ENCODE measurements around the gene TIFAB.

DNA sequence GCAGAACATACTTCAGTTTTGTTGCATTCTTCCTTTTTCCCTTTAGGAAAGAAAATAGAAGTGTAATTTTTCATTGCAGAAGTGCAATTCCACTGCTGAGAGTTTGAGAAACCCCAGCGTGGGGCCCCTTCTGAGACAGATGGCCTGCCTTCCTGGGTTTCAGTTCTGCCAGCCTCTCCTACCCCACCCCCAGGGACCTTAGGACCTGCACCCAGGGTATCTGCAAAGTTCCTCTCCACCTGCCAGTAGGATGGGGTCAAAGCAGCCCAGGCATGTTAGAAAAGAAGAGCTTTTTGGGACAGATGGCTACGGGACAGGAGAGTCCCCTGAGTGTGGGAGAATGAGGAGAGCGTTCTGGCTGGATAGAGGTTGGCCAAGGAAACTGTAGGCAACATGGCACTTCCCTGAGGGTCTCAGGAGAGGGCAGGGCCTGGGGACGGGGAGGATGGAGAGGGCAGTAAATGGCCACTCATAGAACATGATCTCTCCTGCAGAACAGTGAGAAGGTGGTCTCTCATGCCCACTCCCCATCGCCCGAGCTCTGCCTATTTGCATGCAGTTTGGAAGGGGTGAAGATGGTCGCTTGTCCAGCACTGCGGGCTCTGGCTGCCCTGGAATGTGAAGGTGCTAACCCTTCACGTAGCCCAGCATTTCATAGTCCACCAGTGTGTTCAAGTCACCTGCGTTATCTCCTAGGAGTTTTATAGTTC, at the start of gene TIFAB:
- no peak for TF ChIP-seq EZH2 (IDR thresholded peaks at IDR 0.05; ENCODE audit: borderline replicate concordance, low read length)
- TF ChIP-seq, protein P1, sequence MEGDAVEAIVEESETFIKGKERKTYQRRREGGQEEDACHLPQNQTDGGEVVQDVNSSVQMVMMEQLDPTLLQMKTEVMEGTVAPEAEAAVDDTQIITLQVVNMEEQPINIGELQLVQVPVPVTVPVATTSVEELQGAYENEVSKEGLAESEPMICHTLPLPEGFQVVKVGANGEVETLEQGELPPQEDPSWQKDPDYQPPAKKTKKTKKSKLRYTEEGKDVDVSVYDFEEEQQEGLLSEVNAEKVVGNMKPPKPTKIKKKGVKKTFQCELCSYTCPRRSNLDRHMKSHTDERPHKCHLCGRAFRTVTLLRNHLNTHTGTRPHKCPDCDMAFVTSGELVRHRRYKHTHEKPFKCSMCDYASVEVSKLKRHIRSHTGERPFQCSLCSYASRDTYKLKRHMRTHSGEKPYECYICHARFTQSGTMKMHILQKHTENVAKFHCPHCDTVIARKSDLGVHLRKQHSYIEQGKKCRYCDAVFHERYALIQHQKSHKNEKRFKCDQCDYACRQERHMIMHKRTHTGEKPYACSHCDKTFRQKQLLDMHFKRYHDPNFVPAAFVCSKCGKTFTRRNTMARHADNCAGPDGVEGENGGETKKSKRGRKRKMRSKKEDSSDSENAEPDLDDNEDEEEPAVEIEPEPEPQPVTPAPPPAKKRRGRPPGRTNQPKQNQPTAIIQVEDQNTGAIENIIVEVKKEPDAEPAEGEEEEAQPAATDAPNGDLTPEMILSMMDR (IDR thresholded peaks at IDR 0.05; ENCODE audit: low read length), result no peak

Measured in OCI-LY1 (cell line).